NCI-H446 (cell line): ENCODE data around the gene FERMT3.
A peak's percentile ranks its signal among the peaks of the same experiment; 100 is the strongest.

Source experiments
- DNase-seq, 2 experiments: peaks; one replicate each; lab custom pipeline; 2025; lab: John Stamatoyannopoulos, UW

FERMT3 gene

GRCh38 chr11:64220798-64221197 is 14.3 kb downstream of the FERMT3 start:
- no peak for DNase-seq

- DNase-seq = no peak
Measured at GRCh38 chr11:64222651-64223000, 16.1 kb downstream of the FERMT3 start.

DNA sequence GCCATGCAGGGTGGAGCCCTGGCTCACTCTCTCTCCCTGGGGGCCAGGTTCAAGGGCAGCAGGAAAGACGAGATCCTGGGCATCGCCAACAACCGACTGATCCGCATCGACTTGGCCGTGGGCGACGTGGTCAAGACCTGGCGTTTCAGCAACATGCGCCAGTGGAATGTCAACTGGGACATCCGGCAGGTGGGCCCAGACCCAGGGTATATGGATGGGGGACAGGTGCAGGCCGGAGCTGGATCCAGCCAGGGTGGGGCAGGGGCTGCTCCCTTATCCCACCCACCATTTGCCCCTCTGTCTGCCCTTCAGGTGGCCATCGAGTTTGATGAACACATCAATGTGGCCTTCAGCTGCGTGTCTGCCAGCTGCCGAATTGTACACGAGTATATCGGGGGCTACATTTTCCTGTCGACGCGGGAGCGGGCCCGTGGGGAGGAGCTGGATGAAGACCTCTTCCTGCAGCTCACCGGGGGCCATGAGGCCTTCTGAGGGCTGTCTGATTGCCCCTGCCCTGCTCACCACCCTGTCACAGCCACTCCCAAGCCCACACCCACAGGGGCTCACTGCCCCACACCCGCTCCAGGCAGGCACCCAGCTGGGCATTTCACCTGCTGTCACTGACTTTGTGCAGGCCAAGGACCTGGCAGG is 16.6 kb downstream of the FERMT3 start:
- DNase-seq = no peak

DNA sequence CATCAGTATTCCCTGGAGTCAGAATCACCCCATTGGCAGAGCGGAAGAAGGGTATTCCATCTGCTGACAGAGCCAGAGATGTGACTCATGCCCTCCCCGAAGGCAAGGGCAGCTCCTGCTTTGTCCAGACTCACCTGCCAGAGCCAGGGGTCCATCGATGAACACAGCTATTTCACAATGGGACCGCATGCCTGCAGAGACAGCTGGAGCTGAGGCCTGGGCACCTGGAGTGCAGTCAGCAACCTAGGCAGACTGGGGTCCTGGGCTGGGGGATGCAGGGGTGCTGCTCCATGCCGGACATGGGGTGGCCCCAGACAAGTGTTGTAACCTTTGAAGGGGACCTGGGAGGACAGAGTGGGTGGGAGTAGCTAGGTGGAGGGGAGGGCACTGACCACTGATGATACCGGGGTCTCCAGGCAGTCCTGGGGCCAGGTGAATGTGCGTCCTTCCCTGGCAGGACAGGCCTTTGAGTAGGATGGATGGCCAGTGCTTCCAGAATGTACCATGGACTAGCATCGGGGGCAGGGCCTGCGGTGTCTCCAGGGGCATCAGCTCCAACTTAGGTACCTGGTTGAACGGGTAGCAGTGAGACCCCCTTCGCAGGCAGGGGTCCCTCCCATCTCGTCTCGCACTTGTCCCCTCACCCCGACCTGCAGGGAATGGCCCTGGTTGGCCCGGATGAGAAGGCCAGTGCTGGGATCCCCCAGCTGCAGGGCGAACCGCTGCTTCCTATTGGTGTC is 17.8 kb downstream of the FERMT3 start:
- DNase-seq = no peak

DNA sequence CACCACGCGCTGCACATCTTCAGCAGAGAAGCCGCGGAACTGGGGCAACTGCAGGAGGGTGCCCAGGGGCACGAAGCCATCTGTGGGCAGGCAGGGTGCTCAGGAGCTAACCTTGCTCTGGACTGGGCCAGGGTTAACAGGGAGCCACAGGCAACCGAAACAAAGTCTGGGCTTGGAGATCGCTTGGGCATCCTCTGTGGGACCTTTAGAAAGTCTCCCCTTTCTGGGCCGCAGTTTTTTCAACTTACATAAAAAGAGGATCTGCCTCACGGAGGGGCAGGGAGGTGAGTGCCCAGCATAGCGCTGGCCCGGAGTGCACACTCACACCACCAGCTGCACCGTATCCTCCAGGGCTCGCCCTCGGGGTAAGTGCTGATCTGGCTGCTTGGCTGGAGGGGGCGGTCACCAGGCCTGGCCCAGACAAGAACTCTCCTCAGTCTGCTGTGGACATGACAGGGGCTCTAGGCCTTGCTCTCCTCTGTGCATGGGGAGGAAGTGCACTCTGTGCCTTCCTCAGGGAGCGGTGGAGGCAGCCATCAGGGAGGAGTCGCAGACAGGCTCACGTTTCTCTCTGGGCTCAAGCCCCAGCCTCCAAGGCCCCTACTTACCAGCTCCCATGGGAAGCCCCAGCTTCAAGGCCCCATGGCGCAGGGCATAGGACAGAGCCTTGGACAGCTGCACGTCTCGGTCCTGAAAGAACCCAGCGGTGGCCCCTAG is 18.5 kb downstream of the FERMT3 start:
- DNase-seq = no peak

DNA sequence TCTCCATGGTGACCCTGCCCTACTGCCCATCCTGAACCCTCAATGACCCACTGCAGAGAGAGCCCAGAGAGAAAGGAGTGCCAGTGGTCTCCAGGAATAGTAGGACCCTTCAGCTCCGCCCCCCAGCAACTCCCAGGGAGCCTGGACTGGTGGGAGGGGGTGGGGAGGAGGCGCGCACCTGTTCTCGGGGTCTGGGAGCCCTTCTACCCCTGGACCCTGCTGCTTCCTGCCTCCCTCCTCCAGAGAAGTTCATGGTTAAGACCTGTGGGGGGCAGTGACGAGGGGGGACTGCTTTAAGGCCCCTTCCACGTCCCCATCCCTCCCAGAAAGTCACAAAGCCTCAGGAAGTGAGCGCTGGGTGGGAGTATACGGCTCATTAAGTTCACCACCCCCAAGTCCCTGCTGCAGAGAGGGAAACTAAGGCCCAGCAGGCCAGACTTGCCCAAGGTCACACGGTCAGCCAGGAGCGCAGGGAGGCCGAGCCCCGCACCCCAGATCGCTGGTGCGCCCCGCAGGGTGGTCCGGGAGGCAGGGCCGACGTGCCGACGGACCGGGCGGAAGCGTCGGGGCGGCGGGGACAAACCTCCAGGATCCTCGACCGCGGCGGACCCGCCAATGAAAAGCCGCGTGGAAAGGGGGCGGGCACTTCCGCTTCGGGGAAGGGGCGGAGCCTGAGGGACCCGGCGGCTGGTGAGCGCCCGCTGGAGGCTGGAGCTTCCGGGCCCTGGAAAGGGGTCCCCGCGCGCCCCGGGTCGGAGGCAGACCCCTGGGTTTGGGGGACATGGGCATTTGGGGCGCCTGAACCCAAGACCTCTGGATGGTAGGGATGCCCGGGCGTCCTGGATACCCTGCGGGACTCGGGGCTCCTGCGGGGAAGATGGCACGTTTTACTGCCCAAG is 19.3 kb downstream of the FERMT3 start, which contains the start of the genes NUDT22 and TRPT1:
Gene NUDT22 (plus strand): TSS at position 667 of the 899 bp plus-strand sequence. CDS start 379 bp downstream, outside the sequence.
Gene TRPT1 (minus strand): TSS at position 579 of the 899 bp plus-strand sequence. CDS start 326 bp downstream, at position 253.
- peak; percentile 49 to 90 for DNase-seq

- peak in 1 of 2 experiments; percentile 37 for DNase-seq
Measured at GRCh38 chr11:64226507-64227051, 20.1 kb downstream of the FERMT3 start.

- peak in 1 of 2 experiments; percentile 50 for DNase-seq
Measured at GRCh38 chr11:64227405-64227956, 21.0 kb downstream of the FERMT3 start.

DNA sequence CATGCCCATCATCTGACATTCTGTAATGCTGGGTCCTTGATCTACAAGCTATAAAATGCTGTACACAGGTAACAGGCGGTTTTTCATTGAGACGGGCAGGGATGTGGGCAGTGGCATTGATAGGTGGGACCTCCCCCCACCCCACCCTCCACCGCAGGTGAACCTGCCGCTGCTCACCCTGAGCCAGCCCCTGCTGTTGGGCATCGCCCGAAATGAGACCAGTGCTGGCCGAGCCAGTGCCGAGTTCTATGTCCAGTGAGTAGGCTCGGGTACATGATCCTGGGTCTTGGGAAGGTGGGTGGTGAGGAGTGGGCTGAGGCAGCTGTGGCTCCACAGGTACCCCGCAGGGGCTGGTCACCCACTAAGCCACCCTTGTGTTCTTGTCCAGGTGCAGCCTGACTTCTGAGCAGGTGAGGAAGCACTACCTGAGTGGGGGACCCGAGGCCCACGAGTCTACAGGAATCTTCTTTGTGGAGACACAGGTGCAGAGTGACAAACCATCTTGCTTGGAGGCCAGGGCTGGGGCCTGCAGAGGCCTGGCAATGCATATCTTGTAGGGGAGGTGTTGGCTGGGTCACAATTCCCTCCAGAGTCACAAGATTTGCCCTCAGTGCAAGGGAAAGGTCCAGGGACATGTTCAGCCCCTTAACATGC is 22.7 kb downstream of the FERMT3 start:
- no peak for DNase-seq

DNA sequence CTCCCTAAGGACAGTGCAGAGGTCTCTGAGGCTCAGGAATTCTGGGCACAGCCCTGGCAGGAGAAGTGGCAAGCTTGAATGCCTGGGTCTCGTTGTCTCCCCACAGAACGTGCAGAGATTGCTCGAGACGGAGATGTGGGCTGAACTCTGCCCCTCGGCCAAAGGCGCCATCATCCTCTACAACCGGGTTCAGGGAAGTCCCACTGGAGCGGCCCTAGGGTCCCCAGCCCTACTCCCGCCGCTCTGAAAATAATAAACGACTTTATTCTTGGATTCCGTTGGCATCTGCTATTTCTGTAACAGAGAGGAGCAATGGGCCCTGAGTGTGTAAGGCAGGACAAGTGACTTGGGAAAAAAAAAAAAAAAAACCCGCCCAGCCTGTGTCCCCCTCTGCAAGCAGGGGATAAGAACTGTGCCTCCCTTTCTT is 23.2 kb downstream of the FERMT3 start:
- no peak for DNase-seq

- peak; percentile 90 to 94 for DNase-seq
Measured at GRCh38 chr11:64230171-64230984, 23.9 kb downstream of the FERMT3 start, which contains the start of gene DNAJC4. TSS of gene DNAJC4 (plus strand) at chr11:64230548. CDS start at chr11:64230855, 307 bp downstream.

DNA sequence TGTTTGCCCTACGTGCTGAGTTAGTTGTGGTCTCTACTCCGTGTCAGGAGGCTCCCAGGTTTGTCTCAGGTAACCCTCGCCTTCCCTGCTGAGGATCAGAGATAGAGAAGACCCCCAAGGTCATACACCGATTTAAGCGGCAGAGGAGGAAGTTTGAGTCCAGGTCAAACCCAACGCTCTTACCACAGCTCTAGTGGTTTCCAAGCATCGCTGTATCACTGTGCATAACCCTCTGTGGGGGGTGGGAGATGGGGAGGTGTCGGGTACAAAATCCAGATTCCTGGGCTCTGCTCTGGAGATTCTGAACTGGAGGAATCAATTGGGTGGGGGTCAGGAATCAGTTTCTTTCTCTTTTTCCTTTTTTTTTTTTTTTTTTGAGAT is 24.5 kb downstream of the FERMT3 start:
- DNase-seq = no peak

GRCh38 chr11:64231546-64231945 is 25.0 kb downstream of the FERMT3 start:
- DNase-seq = no peak

GRCh38 chr11:64232182-64232966 is 25.9 kb downstream of the FERMT3 start:
- DNase-seq = no peak

GRCh38 chr11:64232967-64233315 is 26.4 kb downstream of the FERMT3 start:
- DNase-seq = no peak

- peak in 1 of 2 experiments; percentile 70 for DNase-seq
Measured at GRCh38 chr11:64233913-64234586, 27.5 kb downstream of the FERMT3 start, which contains the start of gene VEGFB. TSS of gene VEGFB (plus strand) at chr11:64234584. CDS start at chr11:64234834, 250 bp downstream.

- DNase-seq = peak in 1 of 2 experiments; percentile 59
Measured at GRCh38 chr11:64234647-64235379, 28.3 kb downstream of the FERMT3 start.
